IMR-90 (cell line): ENCODE measurements around the gene ZNF211. TPM values are rescaled to one million over a fixed set of nuclear protein-coding genes. Genes with fewer than 3 reads are reported as not detected.

ENCODE experiments used
- ATAC-seq: fragments of 200-7000 bp; cut with Tn5 transposase; 2 replicates; pipeline ENCODE4 v1.9.1; 2020; ENCODE audit warnings: low read depth, mild to moderate bottlenecking, moderate library complexity
- BruUV-seq: library from RNA; stranded (reverse); fragments of 400-500 nt; replicated peaks from 2 replicates; lab custom pipeline; 2021; lab: Mats Ljungman, UMichigan
- CTCF ChIA-PET: fragments of 300-600 bp; formaldehyde crosslinking; extraction: SDS; loops from one replicate; lab custom pipeline; 2021; ENCODE audit warnings: antibody characterized with exemption; lab: Yijun Ruan, JAX
- POLR2A ChIA-PET: fragments of 300-600 bp; sonication (Branson Sonifier 250); formaldehyde crosslinking; loops from one replicate; lab custom pipeline; 2022; ENCODE audit warnings: antibody characterized with exemption; ENCODE audit not compliant: unreplicated experiment; lab: Charles Lee
- DNase-seq: peaks from one replicate; pipeline ENCODE4 v3.0.0; 2013
- H2AFZ ChIP-seq: replicated peaks from 2 replicates; pipeline ENCODE3; 2013; ENCODE audit warnings: low read length, mild to moderate bottlenecking; ENCODE audit not compliant: poor library complexity
- H2AK5ac ChIP-seq: 2 replicates; pipeline ENCODE4 v1.6.1; 2013; ENCODE audit warnings: low read depth, low read length, inconsistent platforms
- H2AK9ac ChIP-seq: replicated peaks from 2 replicates; pipeline ENCODE3; 2013; ENCODE audit warnings: mild to moderate bottlenecking, low read depth, low read length, moderate library complexity; ENCODE audit not compliant: poor library complexity
- H2BK120ac ChIP-seq: 2 replicates; pipeline ENCODE4 v1.6.1; 2013; ENCODE audit warnings: low read depth, low read length, inconsistent platforms
- H2BK15ac ChIP-seq: 3 replicates; pipeline ENCODE4 v1.6.1; 2013; ENCODE audit warnings: low read depth, low read length, inconsistent platforms
- H2BK20ac ChIP-seq: 2 replicates; pipeline ENCODE4 v1.6.1; 2013; ENCODE audit warnings: low read depth, mild to moderate bottlenecking, inconsistent platforms, low read length, moderate library complexity
- H2BK5ac ChIP-seq: 2 replicates; pipeline ENCODE4 v1.6.1; 2013; ENCODE audit warnings: mild to moderate bottlenecking, low read depth, low read length, inconsistent platforms; ENCODE audit not compliant: poor library complexity, severe bottlenecking
- H3K14ac ChIP-seq: replicated peaks from 2 replicates; pipeline ENCODE4 v1.6.1; 2013; ENCODE audit warnings: low read depth, low read length, inconsistent platforms
- H3K18ac ChIP-seq: 2 replicates; pipeline ENCODE4 v1.6.1; 2013; ENCODE audit warnings: low read depth, low read length, control low read depth
- H3K23ac ChIP-seq: 2 replicates; pipeline ENCODE4 v1.6.1; 2013; ENCODE audit warnings: low read depth, low read length, inconsistent platforms
- H3K27ac ChIP-seq: 2 replicates; pipeline ENCODE4 v1.5.1; 2013; ENCODE audit warnings: mild to moderate bottlenecking, control low read depth, low read length; ENCODE audit not compliant: insufficient read depth
- H3K27me3 ChIP-seq: 2 replicates; pipeline ENCODE4 v1.6.1; 2013; ENCODE audit warnings: low read length; ENCODE audit not compliant: control insufficient read depth, insufficient read depth
- H3K36me3 ChIP-seq: 2 replicates; pipeline ENCODE4 v1.6.1; 2013; ENCODE audit warnings: low read length, mixed read lengths; ENCODE audit not compliant: control insufficient read depth, insufficient read depth
- H3K4ac ChIP-seq: 2 replicates; pipeline ENCODE4 v1.6.1; 2013; ENCODE audit warnings: low read depth, low read length, inconsistent platforms
- H3K4me1 ChIP-seq: 2 replicates; pipeline ENCODE4 v1.6.1; 2013; ENCODE audit warnings: low read length, mixed read lengths; ENCODE audit not compliant: control insufficient read depth, insufficient read depth
- H3K4me2 ChIP-seq: 2 replicates; pipeline ENCODE4 v1.6.1; 2013; ENCODE audit warnings: low read depth, mild to moderate bottlenecking, control low read depth, low read length, moderate library complexity
- H3K4me3 ChIP-seq: 2 replicates; pipeline ENCODE4 v1.5.1; 2013; ENCODE audit warnings: low read depth, mild to moderate bottlenecking, control low read depth, low read length, moderate library complexity; ENCODE audit not compliant: insufficient read depth
- H3K56ac ChIP-seq: 2 replicates; pipeline ENCODE4 v1.6.1; 2013; ENCODE audit warnings: low read length, inconsistent platforms; ENCODE audit not compliant: insufficient read depth; ENCODE audit errors: extremely low read depth
- H3K79me1 ChIP-seq, 2 experiments: 2 replicates each; pipeline ENCODE4 v1.6.1; 2013; ENCODE audit warnings: low read length in 2 of 2, inconsistent platforms in 1 of 2, low read depth in 1 of 2
- H3K9ac ChIP-seq: 2 replicates; pipeline ENCODE4 v1.6.1; 2013; ENCODE audit warnings: low read depth, low read length, control low read depth
- H3K9me1 ChIP-seq: 2 replicates; pipeline ENCODE4 v1.6.1; 2013; ENCODE audit warnings: low read length, inconsistent platforms; ENCODE audit not compliant: insufficient read depth
- H3K9me3 ChIP-seq: 2 replicates; pipeline ENCODE4 v1.6.1; 2013; ENCODE audit warnings: low read length; ENCODE audit not compliant: control insufficient read depth, insufficient read depth
- H4K20me1 ChIP-seq: 2 replicates; pipeline ENCODE4 v1.6.1; 2013; ENCODE audit warnings: low read length, inconsistent platforms; ENCODE audit not compliant: insufficient read depth
- H4K5ac ChIP-seq: 2 replicates; pipeline ENCODE4 v1.6.1; 2013; ENCODE audit warnings: mild to moderate bottlenecking, low read depth, low read length, control low read depth
- H4K8ac ChIP-seq, 2 experiments: 2 replicates each; pipeline ENCODE4 v1.6.1; 2013; ENCODE audit warnings: low read depth in 2 of 2, low read length in 2 of 2, control low read depth in 1 of 2, inconsistent platforms in 1 of 2
- H4K91ac ChIP-seq: 2 replicates; pipeline ENCODE4 v1.6.1; 2013; ENCODE audit warnings: low read depth, low read length, inconsistent platforms; ENCODE audit not compliant: insufficient read depth
- MAFK ChIP-seq: IDR thresholded peaks from 2 replicates; pipeline ENCODE4 v1.6.1; 2012; ENCODE audit warnings: low read depth, low read length, improper control_type of control experiment
- NFE2L2 ChIP-seq: fragments of 150-350 bp; IDR thresholded peaks from 2 replicates; pipeline ENCODE4 v1.6.1; 2016; ENCODE audit warnings: low read depth, mild to moderate bottlenecking, low read length
- POLR2A ChIP-seq: IDR thresholded peaks from 2 replicates; pipeline ENCODE4 v1.6.1; 2012; ENCODE audit warnings: mild to moderate bottlenecking, low read depth, low read length
- RAD21 ChIP-seq: IDR thresholded peaks from 2 replicates; pipeline ENCODE4 v1.6.1; 2012; ENCODE audit warnings: low read length, improper control_type of control experiment
- SMC3 ChIP-seq: fragments of 150-350 bp; IDR thresholded peaks from 2 replicates; pipeline ENCODE4 v1.6.1; 2016; ENCODE audit warnings: low read depth, mild to moderate bottlenecking, antibody characterized with exemption, low read length, moderate library complexity
- WGBS, 2 experiments: methylation state at CpG; one replicate each; pipeline versions ENCODE4 v1.1.5 to v1.1.7; 2013; ENCODE audit warnings: missing lambda C conversion rate in 2 of 2; ENCODE audit not compliant: insufficient read length in 1 of 2; ENCODE audit errors: extremely low coverage in 2 of 2; 5-methylcytosine and 5-hydroxymethylcytosine counted together
- dilution Hi-C: fragments of 300-500 bp; cut with HindIII; formaldehyde crosslinking; loops from one replicate; pipeline ENCODE4 v1.14.3; 2018; ENCODE audit warnings: low sequenced_read_pairs; ENCODE audit not compliant: unreplicated experiment
- in situ Hi-C: fragments of 300-500 bp; cut with MboI; formaldehyde crosslinking; loops from 3 replicates; pipeline ENCODE4 v1.14.3; 2019; ENCODE audit warnings: low sequenced_read_pairs, inconsistent platforms, mixed read lengths
- intact Hi-C: fragments of 100-400 bp; cut with micrococcal nuclease; formaldehyde crosslinking; loops from 2 replicates; pipeline ENCODE4 v1.10.0; 2022
- polyA plus RNA-seq, 3 experiments: library from polyadenylated mRNA; depleted of rRNA; stranded (reverse); fragments of >200 nt; gene quantifications; 2 replicates each; pipeline ENCODE4 v1.2.3, GENCODE V29; 2012; ENCODE audit warnings: low replicate concordance in 1 of 3
- total RNA-seq: library from RNA; depleted of rRNA; stranded (reverse); fragments of >200 nt; gene quantifications from 2 replicates; pipeline ENCODE4 v1.2.3, GENCODE V29; 2012

ZNF211 gene
- total and polyA plus RNA-seq, 2 of the 4 experiments (the other 2 are of a cell fraction), result 8.7 to 13.1 TPM

DNA sequence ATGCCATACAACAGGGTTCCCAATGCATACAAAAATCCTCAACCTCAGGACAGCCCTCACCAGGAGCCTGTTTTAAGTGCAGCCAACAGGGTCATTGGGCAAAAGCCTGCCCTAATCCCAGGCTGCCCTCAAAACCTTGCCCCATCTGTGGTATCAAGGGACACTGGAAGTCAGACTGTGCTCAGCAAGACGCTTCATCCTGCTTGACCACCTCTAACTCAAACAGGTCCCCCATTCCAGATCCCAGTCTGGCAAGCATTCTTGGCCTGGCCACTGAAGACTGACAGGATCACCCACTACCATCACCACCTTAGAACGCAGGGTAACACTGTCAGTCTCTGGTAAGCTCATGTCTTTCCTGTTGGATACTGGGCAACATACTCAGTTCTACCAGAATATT lies 20.7 kb downstream of the ZNF211 start:
- in situ Hi-C loops, result no loop called here
- Histone ChIP-seq H3K4me1 (no peaks in the 10 kb centered on the region), H3K14ac (no peak overlapping the region), H2AK9ac (no peak overlapping the region), H3K18ac (no peak overlapping the region), H3K9me3 (peaks cover 9% of the 10 kb centered on the region), H3K23ac (no peak overlapping the region), H4K8ac (no peak overlapping the region), H3K9ac (no peak overlapping the region), H4K5ac (no peak overlapping the region), H3K36me3 (no peaks in the 10 kb centered on the region), H2AFZ (no peak overlapping the region), H3K4me2 (no peak overlapping the region), H3K9me1 (no peaks in the 10 kb centered on the region), H3K79me1 (no peaks in the 10 kb centered on the region), H2BK15ac (no peak overlapping the region), H3K56ac (no peak overlapping the region), H3K4ac (no peak overlapping the region), H3K4me3 (no peak overlapping the region), H2AK5ac (no peak overlapping the region), H4K91ac (no peak overlapping the region), H3K27me3 (no peaks in the 10 kb centered on the region), H3K27ac (no peak overlapping the region), H4K20me1 (no peaks in the 10 kb centered on the region), H2BK120ac (no peak overlapping the region), H2BK20ac (no peak overlapping the region), H2BK5ac (no peak overlapping the region)
- no peak for TF ChIP-seq POLR2A
- TF ChIP-seq NFE2L2, result no peak
- TF ChIP-seq RAD21, result no peak
- no peak for TF ChIP-seq SMC3
- no peak for TF ChIP-seq MAFK
- BruUV-seq, result no TSS peak
- no peak for DNase-seq
- intact Hi-C loops, result no loop called here
- ChIA-PET CTCF (no interaction called here), POLR2A (no interaction called here)
- no peak for ATAC-seq
- WGBS, 2 experiments, result no CpG with 5 or more reads among the region's 2 CpGs
- dilution Hi-C loops, result no loop called here
